GM21619 (cell line): ENCODE results near the gene APC2.
"Not testable (repeated sequence)": the region's sequence is repeated elsewhere in the genome, so short reads cannot be mapped to it uniquely, and the experiment has no call there.

Experiments used
- ATAC-seq: cut with Tn5 transposase; IDR thresholded peaks from one replicate; pipeline ENCODE4 v1.9.1; 2021; ENCODE audit not compliant: unreplicated experiment

APC2 gene

GRCh38 chr19:1412323-1412923 lies 37.5 kb upstream of the APC2 start:
- ATAC-seq, result no peak

DNA sequence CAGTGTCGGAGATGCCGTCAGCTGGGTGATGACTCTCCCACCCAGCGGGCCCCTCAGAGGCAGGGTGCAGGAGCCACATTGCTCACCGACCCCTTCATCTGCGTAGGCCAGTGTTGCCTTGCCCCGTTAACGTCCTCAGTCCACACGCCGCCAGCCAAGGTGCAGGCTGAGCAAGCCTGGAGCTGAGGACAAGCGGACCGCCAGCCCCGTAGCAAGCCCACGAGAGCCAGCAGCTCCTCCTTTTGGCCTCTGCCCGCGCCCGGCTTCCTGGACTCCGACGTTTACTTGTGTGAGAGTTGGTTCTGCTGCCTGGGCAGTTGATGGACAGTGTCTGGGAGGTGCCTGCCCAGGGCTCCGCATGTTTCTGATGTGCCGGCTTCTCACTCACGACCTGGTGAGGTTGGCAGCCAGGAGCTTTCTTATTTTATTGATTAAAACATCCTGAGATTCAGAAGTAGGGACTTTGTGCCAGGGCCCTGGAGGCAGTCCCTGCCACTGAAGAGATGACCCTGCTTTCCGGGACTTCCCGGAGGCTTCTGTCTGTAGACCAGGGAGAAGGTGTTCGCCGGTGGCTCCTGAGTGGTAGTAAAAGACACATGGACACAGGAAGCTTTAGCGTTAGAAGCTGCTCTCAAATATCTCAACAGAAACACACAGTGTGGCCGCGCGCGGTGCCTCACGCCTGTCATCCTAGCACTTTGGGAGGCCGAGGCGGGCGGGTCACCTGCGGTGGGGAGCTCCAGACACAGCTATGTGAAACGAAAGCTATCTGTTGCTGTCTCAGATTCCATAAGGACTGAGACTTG lies 36.7 kb upstream of the APC2 start:
- no peak for ATAC-seq

DNA sequence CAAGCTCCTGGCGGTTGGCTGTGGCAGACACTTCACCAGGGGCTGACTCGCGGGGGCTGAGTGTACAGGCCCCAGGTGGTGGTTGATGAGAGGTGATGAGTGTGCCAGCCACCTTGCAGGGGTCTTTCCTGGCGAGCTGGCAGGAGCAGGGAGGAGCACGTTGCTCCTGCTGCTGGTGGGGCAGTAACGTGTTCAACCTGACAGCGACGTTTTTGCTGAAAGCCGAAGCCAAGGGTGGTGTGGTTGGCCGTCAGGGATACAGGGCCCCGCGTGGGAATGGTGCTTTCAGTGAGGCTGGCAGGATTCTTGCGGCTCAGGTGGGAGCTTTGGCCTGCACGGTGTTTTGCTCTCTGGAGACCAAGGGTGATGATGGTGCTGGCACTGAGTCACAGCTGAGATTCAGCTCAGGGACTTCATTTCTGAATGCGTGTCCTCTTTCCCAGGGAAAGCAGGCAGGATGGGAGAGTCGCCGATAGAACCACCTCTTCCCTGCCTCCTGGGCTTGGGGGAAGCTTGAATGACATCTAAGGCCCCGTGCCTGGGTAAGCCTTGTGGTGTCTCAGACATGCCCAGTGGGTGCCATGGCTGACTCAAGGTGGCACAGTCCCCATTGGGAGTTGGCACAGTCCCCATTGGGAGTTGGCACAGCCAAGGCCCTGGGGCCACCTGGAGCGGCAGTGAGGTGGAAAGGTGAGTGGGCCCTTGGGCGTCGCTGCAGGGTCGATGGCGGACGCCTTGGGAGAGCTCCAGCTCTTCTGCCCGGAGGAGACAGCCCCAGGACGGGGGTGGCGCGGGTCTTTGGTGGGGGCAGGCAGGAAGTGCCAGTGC lies 33.7 kb upstream of the APC2 start:
- ATAC-seq, result no peak

DNA sequence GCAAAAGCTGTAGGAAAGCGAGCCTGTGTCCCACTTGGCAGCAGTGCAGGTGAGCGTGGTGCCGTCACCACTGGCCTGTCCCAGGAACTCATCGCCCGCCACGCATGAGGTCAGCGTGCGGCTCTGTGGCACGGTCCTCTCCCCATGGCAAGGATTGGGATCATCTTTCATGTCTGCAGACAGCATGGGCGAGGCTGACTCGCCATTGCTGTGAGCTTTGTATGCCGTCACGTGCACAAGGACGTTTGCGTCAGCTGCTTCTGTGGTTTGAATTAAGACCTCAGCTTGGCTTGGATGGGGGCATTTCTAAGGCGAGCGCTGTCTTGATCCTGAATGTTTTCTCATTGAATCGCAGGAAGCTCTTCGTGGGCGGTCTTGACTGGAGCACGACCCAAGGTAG lies 32.8 kb upstream of the APC2 start:
- ATAC-seq, result no peak

GRCh38 chr19:1417681-1418495 lies 32.0 kb upstream of the APC2 start:
- ATAC-seq, result no peak

DNA sequence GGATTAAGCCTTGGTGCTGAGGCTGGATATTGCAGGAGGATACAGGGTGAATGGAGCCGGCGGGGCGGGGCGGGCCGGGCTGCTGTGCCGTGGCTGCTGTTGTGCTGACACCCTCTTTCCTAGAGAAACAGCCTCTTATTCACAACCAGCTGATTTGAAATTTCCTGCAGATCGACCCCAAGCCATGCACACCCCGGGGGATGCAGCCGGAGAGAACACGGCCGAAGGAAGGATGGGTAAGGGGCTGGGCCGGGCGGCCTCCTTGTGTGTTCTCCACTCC lies 31.5 kb upstream of the APC2 start:
- ATAC-seq, result no peak

DNA sequence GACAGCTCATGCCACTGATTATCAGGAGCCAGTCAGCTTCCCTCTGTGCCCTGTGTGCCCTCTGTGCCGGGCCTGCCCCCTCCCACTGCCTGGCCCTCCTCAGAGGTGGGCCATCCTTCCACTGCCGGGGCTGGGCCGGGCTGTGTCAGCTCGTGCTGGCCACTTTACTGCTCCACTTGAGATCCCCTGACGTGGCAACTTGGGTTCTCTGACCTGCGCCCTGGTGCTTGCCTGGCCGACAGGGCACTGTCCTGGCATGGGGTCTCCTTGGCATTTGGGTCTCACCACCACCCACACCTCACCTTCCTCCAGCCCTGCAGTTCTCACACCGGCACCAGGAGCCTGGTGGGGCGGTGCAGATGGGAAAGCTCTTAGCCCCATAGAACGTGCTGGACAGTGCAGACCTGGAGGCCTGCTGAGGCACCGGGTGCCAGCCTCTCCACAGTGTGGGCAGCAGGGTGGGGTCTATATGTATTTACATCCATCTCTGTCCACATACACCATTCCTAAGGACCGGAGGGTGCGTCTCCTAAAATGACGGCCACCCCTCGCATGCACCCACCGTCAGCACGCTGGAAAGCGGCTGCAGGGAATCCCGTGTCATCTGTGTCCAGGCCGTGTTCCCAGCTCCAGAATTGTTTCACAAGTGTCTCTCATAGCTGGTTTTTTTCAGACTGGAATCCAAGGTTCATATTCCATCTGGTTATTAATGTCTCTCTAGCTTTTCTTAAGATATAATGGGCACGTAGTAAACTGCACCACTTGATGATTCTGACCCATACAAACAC lies 30.8 kb upstream of the APC2 start:
- ATAC-seq, result no peak

DNA sequence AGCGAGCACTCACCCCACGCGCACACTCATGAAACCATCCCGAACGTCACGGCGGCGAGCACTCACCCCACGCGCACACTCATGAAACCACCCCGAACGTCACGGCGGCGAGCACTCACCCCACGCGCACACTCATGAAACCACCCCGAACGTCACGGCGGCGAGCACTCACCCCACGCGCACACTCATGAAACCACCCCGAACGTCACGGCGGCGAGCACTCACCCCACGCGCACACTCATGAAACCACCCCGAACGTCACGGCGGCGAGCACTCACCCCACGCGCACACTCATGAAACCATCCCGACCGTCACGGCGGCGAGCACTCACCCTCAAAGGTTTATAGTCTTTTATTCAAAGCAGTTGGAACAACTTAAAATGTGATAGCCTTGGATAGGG lies 29.8 kb upstream of the APC2 start:
- not testable (repeated sequence) for ATAC-seq

- no peak for ATAC-seq
These were observed 29.3 kb upstream of the APC2 start for GRCh38 chr19:1420590-1420989.

DNA sequence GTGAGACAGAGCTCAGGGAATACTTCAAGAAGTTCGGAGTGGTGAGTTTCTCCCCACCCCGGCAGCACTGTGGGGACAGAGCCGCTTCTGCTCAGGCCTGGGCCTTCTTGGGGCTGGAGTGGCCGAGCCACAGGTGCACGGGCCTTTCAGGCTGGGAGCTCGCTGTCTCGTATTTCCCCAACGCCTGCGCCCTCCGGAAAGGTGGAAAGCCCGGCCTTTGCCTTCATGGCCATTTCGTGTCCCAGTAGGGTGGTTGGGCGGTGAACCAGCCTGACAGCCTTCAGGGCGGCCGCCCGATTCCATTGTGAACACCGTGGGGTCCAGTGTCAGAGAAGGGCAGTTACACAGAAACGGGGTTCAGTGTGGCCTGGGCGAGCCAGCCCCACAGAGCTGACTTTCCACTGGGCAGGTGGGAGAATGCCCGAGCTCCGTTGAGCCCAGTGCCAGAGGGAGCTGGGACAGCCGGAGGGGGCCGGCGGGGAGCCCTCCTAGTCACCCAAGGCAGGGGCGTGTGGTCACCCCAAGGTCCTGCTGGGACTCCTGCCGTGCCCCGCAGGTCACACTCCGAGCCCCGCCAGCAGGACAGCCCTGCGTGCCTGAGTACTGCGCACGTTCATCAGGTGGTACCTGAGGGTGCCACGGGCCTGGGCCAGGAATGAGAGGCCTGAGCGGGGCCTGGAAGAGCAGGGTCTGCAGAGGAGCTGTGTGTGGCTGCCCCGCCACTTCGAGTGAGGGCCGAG lies 28.5 kb upstream of the APC2 start:
- no peak for ATAC-seq

DNA sequence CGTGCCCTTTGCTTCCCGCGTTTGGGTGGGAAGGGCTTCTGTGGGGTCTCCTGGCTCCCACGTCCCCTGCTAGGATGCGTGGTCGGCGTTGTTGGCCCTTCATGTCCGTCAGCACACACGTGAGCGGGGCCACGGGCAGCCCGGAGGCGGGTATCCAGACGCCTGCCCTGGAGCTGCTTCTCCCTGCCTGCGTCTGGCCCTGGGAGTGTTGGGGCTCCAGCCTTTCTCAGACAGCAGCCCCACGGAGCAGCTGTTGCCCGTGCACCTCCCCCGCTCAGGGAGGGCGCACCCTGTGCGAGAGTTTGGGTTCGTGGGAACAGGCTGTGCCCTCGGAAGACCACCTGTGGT lies 28.0 kb upstream of the APC2 start:
- ATAC-seq, result no peak

DNA sequence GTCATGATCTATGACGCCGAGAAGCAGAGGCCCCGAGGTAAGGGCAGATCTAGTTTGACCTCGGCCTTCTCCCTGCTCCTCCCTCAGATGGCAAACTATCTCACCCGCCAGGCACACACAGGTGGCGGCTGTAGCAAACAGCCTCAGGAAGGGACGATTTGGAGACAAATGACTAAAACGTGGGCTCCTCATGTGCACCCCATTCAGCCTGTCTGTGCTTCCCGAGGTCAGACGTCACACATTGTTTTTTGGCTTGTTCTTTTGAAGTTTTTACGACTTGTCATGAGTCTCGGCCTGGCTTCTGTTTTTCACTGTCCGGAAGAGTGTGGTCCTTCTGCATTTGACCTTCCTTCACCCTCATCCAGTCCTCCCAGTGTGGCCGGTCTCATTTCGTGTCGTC lies 27.6 kb upstream of the APC2 start:
- ATAC-seq, result no peak

- ATAC-seq, result no peak
These were observed 27.0 kb upstream of the APC2 start for GRCh38 chr19:1422943-1423342.

GRCh38 chr19:1423436-1424191 lies 26.3 kb upstream of the APC2 start:
- ATAC-seq, result no peak

DNA sequence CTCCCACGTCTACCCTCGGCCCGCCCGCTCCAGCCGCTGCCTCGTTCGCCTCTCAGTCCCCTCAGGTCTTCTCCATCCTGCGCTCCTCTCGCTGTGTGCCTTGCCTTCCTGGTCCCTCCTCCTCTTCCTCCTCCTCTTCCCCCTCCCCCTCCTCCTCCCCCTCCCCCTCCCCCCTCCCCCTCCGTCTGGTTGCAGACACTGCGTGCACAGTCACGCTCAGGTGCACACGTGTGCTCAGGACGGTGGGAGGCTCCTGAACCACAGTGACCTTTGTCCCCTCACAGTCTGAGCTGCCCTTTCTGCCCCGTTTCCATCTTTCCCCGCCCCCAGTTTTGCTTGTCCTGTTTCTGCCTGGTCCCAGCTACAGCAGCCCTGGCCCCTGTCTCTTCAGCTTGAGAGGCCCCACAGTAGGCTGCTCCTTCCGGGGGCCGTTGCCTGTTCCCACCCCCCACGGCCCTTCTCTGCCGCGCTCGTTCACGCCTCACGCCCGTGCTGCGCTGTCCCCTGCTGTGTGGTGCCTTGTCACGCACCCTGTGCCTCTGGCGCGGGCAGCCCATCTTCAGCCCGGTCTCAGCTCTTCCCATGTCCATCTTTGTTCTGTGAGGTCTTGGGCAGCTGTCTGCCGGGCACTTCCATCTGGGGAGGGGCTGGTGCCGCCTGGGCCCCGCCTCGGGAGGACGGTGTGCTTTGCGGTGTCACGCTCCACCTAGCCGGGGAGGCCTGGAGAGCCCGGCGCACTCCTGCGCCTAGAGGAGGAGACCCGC lies 25.5 kb upstream of the APC2 start:
- ATAC-seq, result no peak

- ATAC-seq, result no peak
These were observed 24.7 kb upstream of the APC2 start for GRCh38 chr19:1425102-1425837.

DNA sequence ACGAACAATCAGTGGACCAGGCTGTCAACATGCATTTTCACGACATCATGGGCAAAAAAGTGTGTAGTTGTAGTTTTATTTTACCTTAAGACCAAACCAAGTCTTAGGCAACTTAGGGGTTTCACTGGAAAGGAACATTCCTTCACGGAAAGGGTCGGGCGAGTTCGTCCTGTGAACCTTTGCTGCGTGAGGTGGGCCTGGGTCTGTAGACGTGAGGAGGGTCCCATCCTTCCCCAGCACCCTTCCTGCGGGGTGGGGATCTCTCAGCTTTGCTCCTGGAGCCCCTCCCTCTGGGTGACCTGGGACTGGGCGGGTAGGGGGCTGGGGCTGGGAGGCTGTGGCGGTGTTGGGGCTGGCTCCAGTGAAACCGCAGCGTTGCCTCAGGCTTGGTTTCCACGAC lies 24.0 kb upstream of the APC2 start:
- ATAC-seq, result no peak

DNA sequence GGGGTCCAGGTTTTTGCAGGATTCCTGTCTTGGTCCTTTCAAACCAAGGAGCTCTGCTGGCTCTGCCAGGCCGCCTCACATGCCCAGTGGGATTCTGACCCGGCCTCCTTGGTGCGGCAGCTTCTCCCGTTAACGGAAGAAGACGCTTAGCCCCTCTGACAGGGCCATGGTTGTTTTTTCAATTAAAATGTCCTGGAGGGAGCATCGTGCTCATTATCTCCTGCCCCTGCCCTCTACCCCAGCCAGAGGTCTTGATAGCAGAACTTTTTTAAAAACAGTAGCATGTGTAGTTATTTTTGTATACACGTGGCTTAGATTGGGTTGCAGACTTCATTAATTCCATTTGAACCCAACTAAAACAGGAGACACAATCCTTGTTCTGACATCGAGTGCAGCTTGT lies 23.2 kb upstream of the APC2 start:
- no peak for ATAC-seq
